Ramos (cell line): ENCODE data around the gene PPP1R13B.
"Not testable (repeated sequence)": the region's sequence is repeated elsewhere in the genome, so short reads cannot be mapped to it uniquely, and the experiment has no call there.

Experiments
- in situ Hi-C: fragments of 300-500 bp; cut with MboI; formaldehyde crosslinking; loops from one replicate; pipeline ENCODE4 v1.14.3; 2022; ENCODE audit warnings: low sequenced_read_pairs; ENCODE audit not compliant: unreplicated experiment

The PPP1R13B gene

DNA sequence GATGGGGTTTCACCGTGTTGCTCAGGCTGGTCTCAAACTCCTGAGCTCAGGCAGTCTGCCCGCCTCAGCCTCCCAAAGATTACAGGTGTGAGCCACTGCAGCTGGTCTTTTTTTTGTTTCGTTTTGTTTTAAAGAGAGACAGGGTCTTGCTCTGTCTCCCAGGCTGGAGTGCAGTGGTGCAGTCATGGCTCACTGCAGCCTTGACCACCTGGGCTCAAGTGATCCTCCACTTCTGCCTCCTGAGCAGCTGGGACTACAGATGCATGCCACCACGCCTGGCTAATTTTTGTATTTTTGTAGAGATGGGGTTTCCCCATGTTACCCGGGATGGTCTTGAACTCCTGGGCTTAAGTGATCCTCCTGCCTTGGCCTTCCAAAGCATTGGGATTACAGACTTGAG lies 155.7 kb downstream of the PPP1R13B start:
- in situ Hi-C loops, result not testable (repeated sequence)

DNA sequence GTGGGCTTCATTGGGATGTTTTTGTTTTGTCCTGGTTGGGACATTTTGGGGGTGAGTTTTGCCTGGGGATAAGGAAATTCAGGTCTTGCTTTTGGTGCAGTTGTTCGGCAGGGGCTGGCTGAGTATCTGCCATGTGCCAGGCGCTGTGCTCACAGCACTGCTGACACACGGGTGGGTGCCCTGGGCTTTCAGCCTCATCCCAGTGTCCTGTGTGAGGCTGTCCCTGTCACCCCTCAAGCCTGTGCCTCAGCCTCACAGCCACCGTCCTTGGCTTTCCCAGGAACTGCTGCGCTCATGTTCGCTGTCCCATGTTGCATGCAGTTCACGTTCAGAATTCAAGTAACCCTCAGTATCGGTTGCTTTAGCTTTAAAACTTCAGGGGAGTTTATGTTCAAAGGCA lies 157.0 kb downstream of the PPP1R13B start:
- in situ Hi-C loops, result no loop called here

DNA sequence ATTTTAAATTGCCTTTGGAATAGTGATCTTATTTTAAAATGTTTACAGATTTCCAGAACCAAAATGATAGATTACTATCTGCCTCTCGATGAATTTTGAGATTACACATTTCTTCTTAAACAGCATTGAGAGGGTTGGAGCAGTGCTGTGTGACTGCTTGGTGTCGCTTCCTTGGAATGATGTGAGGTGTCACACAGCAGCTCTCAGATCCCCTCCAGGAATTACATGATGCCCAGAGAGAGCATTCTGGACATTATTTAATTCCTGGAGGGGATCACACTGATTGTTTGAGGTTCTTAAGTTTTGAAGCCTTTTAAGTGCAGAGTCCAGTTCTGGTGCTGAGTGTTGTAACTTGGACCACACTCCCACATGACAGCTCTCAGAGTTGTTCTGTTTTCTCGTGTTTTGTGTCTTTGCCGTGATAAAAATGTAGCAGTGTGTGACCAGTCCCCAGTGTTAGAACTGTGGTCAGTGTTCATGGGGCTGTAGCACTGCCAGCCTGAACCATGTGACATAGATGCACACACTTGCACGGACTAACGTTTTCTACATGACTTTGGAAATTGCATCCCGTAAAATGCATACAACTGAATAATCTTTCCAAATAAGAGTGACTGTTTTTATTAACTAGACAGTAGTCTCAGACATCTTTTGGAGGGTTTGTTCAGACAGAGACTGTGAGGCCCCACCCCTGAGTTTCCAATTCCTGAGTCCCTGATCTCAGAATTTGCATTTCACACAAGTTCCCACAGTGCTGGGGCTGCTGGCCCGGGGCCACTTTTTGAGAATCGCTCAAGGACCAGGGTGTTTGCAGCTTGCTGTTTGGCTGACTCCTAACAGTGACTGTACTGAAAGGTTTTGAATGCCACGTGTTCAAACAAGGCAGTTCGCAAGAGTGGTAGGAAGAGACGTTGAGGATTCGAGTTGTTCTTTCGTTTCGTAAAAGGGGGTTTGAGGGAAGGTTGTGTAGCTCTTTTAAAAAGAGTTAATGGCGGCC lies 158.2 kb downstream of the PPP1R13B start:
- in situ Hi-C loops, result no loop called here

DNA sequence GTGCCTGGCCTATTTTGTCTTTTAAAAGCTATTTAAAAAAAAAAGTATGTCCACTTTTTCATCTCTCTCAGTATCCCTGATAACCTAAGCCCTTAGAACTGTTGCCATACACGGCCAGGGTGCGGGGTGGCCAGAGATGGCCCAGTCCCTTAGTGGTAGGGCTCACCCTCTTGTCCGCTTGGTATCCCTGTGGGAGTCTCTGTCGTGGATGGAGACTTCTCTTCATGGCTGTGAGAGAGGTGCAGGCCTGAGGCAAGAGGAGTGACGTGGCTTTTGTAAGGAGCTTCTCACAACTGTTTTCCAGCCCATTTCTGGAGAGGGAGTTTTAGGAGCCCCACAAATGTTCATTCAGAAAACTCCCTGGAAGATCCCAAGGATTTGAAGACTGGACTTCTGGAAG lies 158.9 kb downstream of the PPP1R13B start:
- in situ Hi-C loops, result no loop called here

DNA sequence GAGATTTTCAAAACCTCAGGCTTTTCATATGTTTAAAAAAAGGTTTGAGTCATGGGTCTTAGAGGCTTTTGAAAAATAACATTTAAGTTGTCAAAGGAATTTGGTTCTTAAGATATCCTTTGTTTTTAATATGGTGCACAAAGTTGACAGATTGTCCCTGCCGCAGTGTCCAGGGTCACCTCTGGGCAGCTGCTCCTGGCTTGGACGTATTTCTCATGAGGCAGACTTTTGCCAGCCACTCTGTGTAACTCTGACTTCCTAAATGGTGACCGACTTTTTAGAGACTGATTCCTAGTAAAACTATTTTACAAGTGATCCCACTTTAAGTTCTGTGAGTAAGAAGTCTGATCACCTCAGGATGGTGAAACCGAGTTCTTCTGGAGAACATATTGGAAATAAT lies 159.7 kb downstream of the PPP1R13B start:
- in situ Hi-C loops, result no loop called here

DNA sequence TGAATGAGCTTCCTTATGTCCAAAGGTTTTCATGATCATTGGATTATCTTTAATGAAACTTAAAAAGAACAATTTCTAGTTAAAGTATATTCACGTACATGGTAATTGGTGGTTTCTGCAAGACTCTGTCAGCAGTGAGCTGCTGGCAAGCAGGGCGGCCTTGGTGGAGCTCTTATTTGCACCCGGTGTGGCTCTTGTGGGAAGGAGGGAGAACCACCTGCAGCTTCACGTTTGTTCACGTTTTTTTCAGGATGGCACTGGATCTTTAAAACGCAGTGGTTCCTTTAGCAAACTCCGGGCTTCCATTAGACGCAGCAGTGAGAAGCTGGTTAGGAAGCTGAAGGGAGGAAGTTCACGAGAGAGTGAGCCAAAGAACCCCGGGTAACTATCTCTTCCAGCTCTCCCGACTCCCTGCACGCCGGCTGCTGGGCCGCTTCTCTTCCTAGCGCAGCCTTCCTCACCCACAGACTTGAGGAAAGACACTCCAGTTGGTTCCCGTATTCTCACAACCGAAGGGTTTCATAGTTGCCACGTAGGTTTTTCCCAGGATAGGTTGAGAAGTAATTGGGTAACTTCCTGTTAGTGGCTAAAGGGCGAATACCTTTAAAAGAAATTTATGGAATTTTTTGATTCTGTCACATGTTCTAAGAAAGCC lies 160.4 kb downstream of the PPP1R13B start:
- in situ Hi-C loops, result no loop called here

DNA sequence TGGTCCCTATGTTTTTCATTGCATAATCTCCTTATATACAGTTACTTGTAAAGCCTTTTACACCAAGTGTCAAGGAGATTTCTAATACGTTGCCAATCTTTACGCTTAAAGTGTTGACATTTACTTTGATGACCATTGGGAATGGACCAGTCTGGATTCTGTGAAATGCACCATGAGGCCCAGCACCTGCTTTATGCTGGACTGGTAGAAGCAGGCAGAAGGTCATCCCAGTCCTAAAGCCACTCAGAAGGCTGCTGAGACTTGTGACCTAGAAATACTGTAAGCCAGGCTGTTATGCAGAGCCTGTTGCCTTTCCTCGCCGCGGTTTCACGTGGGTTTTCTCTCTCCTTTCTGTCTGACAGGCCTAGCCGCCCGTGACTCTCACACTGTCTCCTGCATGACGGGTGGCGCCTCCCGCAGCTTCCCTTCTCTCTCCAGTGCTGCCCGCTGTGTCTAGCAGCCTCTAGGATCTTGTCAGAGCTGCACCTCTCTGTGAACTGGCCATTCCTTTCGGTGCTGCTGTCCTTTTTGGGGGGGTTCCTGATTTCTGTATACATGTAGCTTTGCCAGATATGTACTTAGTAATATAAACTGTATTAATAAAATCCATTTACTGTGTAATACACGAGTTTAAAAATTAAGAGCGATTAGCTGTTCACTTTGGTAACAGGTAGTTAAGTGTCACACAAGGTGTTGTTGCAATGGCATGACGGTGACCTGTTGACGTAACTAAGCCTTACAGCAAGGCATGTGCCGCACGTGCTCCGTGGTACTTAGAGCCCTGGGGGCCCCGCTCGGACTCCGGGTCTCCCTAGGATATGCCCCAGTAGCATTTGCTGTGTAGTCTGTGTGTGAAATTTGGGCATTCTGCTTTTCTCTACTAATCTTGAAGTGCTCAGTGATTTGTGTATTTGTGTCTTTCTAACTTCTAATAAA lies 161.8 kb downstream of the PPP1R13B start:
- in situ Hi-C loops, result no loop called here

DNA sequence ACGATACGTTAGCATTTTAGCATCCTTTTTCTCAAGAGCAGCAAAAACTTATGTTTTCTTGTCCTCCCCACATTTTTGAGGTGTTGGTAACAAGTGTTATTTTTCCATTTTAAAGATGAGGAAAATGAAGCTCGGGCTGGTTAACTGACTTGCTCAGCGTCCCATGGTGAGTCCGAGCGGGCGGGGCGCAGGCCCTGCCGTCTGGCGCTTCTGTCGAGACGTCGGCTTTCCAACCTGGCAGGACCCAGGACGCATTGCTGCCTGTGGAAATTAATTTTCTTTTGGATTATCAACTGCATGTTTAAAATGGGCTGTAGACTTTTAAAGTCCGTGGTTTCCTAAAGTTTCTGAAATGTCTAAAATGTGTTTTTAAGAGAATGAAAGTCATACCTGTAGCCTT lies 162.5 kb downstream of the PPP1R13B start:
- in situ Hi-C loops, result no loop called here

DNA sequence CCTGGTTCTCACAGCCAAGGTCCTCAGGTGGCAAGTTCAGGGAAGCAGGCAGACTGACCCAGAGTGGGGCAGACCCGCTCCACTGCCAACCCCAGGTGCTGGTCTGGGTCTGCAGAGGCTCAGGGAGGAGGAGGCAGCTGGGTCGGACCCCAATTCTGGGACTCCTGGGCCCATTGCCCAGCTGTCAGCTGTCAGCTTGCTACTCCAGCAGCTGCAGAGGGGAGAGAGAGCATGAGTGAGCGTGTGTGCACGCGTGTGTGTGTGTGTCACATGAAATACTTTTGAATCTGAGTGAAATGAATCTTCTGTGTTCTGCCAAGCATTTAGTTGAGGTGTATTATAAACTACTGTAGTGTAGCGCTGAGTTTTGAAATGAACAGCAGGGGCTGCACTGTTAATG lies 162.9 kb downstream of the PPP1R13B start:
- in situ Hi-C loops, result no loop called here
